Adrenal gland (tissue), 19 donors: ENCODE data around the gene SSR1. TPM values are rescaled to one million over a fixed set of nuclear protein-coding genes. Genes with fewer than 3 reads are reported as not detected.
A peak's percentile ranks its signal among the peaks of the same experiment; 100 is the strongest.
"Not testable (repeated sequence)": the region's sequence is repeated elsewhere in the genome, so short reads cannot be mapped to it uniquely, and the experiment has no call there.

Experiments used
- DNase-seq, 7 donors: peaks; one replicate each; pipeline ENCODE4 v3.0.0-alpha.2; 2019 to 2020
- H3K27ac ChIP-seq, 5 donors: fragments of 200-600 bp; sonication (generic) in 4 of 5; 1 replicate in 3 of 5; 2 replicates in 2 of 5; pipeline versions ENCODE4 v1.5.1 to v1.8.0; 2016 to 2020; ENCODE audit warnings: mild to moderate bottlenecking in 1 of 5
- H3K27me3 ChIP-seq: fragments of 200-600 bp; 2 replicates; pipeline ENCODE4 v1.8.0; 2021
- H3K36me3 ChIP-seq, 2 donors: fragments of 200-600 bp; replicated peaks in 1 of 2; 1 replicate in 1 of 2; 2 replicates in 1 of 2; pipeline versions ENCODE4 v1.5.1 to v1.8.0; 2018 to 2022
- H3K4me1 ChIP-seq, 2 donors: fragments of 200-600 bp; replicated peaks in 1 of 2; 1 replicate in 1 of 2; 2 replicates in 1 of 2; pipeline versions ENCODE4 v1.5.1 to v1.8.0; 2018 to 2021
- H3K4me3 ChIP-seq, 4 donors: fragments of 200-600 bp; sonication (generic) in 3 of 4; one replicate each; pipeline ENCODE4 v1.5.1; 2016 to 2018
- H3K9me3 ChIP-seq, 3 donors: fragments of 200-600 bp; sonication (generic) in 1 of 3; replicated peaks in 1 of 3; 1 replicate in 2 of 3; 2 replicates in 1 of 3; pipeline versions ENCODE4 v1.5.1 to v1.8.0; 2016 to 2021
- POLR2A ChIP-seq, 2 donors: fragments of 450-650 bp; IDR thresholded peaks; one replicate each; pipeline ENCODE4 v1.6.1; 2017; ENCODE audit warnings: antibody characterized with exemption in 2 of 2, mild to moderate bottlenecking in 2 of 2, moderate library complexity in 1 of 2
- WGBS, 4 donors: extraction: QIAGEN DNeasy Blood & Tissue Kit in 2 of 4; methylation state at CpG; one replicate each; pipeline versions ENCODE4 v1.1.5 to v1.1.7; 2013 to 2017; 5-methylcytosine and 5-hydroxymethylcytosine counted together
- intact Hi-C, 2 donors: fragments of 100-400 bp; cut with DNase I; formaldehyde crosslinking; loops; one replicate each; pipeline versions ENCODE4 v1.14.1 to v1.15.0; 2022 to 2023
- long read RNA-seq, 10 donors: library from polyadenylated mRNA in 3 of 10; unstranded in 2 of 10; stranded (forward) in 1 of 10; transcript quantifications; one replicate each; pipeline ENCODE4 v2.0.0 and lab custom pipeline, GENCODE V29; 2021 to 2026
- polyA plus RNA-seq, 3 donors: library from polyadenylated mRNA; stranded (reverse); fragments of 200-250 nt in 2 of 3; fragments of 350-450 nt in 1 of 3; fragmentation: Illumina TruSeq in 1 of 3; extraction: RNeasy Lipid Tissue Mini Kit (QIAGEN cat#74804) in 1 of 3; gene quantifications; one replicate each; pipeline ENCODE4 v1.2.3, GENCODE V29; 2013 to 2014
- total RNA-seq, 9 donors: library from RNA; depleted of rRNA in 4 of 9; stranded (reverse); fragments of >200 nt in 4 of 9; fragments of 120-200 nt in 1 of 9; fragmentation: NEBNext Ultra II Directional in 1 of 9; extraction: Animal tissue kit (Norgen Biotek cat#: 25700) in 1 of 9; gene quantifications; one replicate each; pipeline versions ENCODE4 v1.1.0 to v1.2.4, GENCODE V29; 2013 to 2023
- TF ChIP-seq, protein P1 (sequence below), 6 experiments: fragments of 450-650 bp in 4 of 6; fragments of 200-600 bp in 2 of 6; sonication (generic) in 1 of 6; IDR thresholded peaks; 1 replicate in 5 of 6; 2 replicates in 1 of 6; pipeline versions ENCODE4 v1.5.1 to v1.8.0; 2016 to 2021; ENCODE audit warnings: antibody characterized with exemption in 6 of 6, mild to moderate bottlenecking in 2 of 6, moderate library complexity in 1 of 6
- donor health status: healthy with polysubstance abuse.
- donor health status: Bipolar disorder and iron deficiency.
- donor health status: DM: yes; HTN: yes; CAD: no.
- donor health status: DM: no; HTN: no; CAD: no.
- donor health status: DM: no; HTN: no; CAD: no.
- donor health status: DM: yes; HTN: yes; CAD: no.

SSR1 gene
- total RNA-seq (100 to 1,000 TPM in 5 of 9 donors, 10 to 100 TPM in 4; 42.9 to 281 (median 109) TPM), polyA plus RNA-seq (100 to 1,000 TPM in 1 of 3 donors, 10 to 100 TPM in 1, 1 to 10 TPM in 1; 9.7 to 211 (median 15.1) TPM)
- long read RNA-seq, donor 1, full-length matches to known transcripts = 31 of 38 reads
- long read RNA-seq, donor 1, partial matches to known transcripts = 7 of 38 reads
- long read RNA-seq, donor 1, other reads (novel, unspliced or antisense) = 0 of 38 reads
- long read RNA-seq, donor 2, full-length matches to known transcripts = 16 of 24 reads
- long read RNA-seq, donor 2, partial matches to known transcripts = 8 of 24 reads
- long read RNA-seq, donor 2, other reads (novel, unspliced or antisense) = 0 of 24 reads
- long read RNA-seq, donor 3, full-length matches to known transcripts = 28 of 28 reads
- long read RNA-seq, donor 3, partial matches to known transcripts = 0 of 28 reads
- long read RNA-seq, donor 3, other reads (novel, unspliced or antisense) = 0 of 28 reads
- long read RNA-seq, donor 4, full-length matches to known transcripts = 75 of 98 reads
- long read RNA-seq, donor 4, partial matches to known transcripts = 3 of 98 reads
- long read RNA-seq, donor 4, other reads (novel, unspliced or antisense) = 20 of 98 reads
- long read RNA-seq, donor 5, full-length matches to known transcripts = 85 of 99 reads
- long read RNA-seq, donor 5, partial matches to known transcripts = 5 of 99 reads
- long read RNA-seq, donor 5, other reads (novel, unspliced or antisense) = 9 of 99 reads
- long read RNA-seq, donor 6, full-length matches to known transcripts = 44 of 56 reads
- long read RNA-seq, donor 6, partial matches to known transcripts = 2 of 56 reads
- long read RNA-seq, donor 6, other reads (novel, unspliced or antisense) = 10 of 56 reads
- long read RNA-seq, donor 7, full-length matches to known transcripts = 20 of 20 reads
- long read RNA-seq, donor 7, partial matches to known transcripts = 0 of 20 reads
- long read RNA-seq, donor 7, other reads (novel, unspliced or antisense) = 0 of 20 reads
- long read RNA-seq, donor 8, full-length matches to known transcripts = 38 of 43 reads
- long read RNA-seq, donor 8, partial matches to known transcripts = 5 of 43 reads
- long read RNA-seq, donor 8, other reads (novel, unspliced or antisense) = 0 of 43 reads
- long read RNA-seq, donor 9, full-length matches to known transcripts = 22 of 22 reads
- long read RNA-seq, donor 9, partial matches to known transcripts = 0 of 22 reads
- long read RNA-seq, donor 9, other reads (novel, unspliced or antisense) = 0 of 22 reads
- long read RNA-seq, donor 10, full-length matches to known transcripts = 23 of 23 reads
- long read RNA-seq, donor 10, partial matches to known transcripts = 0 of 23 reads
- long read RNA-seq, donor 10, other reads (novel, unspliced or antisense) = 0 of 23 reads

DNA sequence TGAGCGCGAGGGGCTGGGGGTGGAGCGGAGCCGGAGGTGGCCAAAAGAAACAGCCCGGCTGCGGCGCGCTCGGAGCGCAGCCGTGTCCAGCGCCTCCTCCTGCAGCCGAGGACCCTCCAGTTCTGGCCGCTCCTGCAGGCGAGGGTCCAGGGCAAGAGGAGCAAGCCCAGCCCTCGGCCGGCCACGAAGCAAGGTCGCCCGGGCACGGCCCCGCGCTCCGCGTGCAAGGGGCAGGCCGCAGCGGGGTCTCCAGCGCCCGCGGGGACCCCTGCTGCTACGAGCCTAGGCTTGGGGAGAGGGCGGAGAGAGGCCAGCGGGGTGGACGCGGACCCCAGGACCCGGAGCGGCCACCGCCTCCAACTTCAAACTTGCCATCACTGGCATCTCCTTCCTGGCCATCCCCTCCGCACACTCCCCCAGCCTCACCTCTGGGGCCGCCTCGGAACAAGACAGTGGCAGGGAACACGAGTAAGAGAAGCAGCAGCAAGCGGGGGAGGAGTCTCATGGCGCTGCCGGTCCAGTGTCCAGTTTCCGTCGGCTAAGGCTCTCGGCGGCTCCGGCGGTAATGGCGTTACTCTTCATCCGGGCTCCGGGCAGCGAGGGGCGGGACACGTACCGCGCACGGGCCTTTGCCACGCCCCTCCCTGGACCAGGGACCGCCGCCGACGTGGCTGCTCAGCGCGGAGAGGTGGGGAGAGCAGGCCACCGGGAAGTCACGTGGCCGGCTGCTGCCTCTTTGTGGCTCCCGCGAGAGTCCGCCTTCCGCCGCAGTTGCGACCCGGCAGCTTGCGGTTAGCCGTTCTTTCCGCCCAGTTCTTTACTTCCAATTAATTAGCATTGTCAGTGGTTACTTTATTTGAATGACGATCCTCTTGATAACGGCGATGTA lies at the start of gene SSR1:
SSR1 (minus strand) TSS at position 584 of the 889 bp plus-strand sequence; CDS start at position 505, 79 bp downstream.
- peaks cover 8 to 29% of the 10 kb centered on the region in 2 donors for H3K4me1 ChIP-seq
- no peaks in the 10 kb centered on the region for H3K27me3 ChIP-seq
- peaks cover 0 to 19% of the 10 kb centered on the region in 2 donors for H3K36me3 ChIP-seq
- intact Hi-C loops = no loop called here
- DNase-seq = peak; percentile 97 to 99 (median 98)
- TF ChIP-seq, protein P1, sequence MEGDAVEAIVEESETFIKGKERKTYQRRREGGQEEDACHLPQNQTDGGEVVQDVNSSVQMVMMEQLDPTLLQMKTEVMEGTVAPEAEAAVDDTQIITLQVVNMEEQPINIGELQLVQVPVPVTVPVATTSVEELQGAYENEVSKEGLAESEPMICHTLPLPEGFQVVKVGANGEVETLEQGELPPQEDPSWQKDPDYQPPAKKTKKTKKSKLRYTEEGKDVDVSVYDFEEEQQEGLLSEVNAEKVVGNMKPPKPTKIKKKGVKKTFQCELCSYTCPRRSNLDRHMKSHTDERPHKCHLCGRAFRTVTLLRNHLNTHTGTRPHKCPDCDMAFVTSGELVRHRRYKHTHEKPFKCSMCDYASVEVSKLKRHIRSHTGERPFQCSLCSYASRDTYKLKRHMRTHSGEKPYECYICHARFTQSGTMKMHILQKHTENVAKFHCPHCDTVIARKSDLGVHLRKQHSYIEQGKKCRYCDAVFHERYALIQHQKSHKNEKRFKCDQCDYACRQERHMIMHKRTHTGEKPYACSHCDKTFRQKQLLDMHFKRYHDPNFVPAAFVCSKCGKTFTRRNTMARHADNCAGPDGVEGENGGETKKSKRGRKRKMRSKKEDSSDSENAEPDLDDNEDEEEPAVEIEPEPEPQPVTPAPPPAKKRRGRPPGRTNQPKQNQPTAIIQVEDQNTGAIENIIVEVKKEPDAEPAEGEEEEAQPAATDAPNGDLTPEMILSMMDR (IDR thresholded peaks at IDR 0.05) = no peak
- peak; percentile 63 to 94 for TF ChIP-seq POLR2A (IDR thresholded peaks at IDR 0.05)
- H3K9me3 ChIP-seq = no peaks in the 10 kb centered on the region
- WGBS, 4 donors = 0 to 1% (median 0%) methylated on average over 45 to 83 of the region's 83 CpGs
- peak within 1 kb of the TSS; percentile 43 to 97 (median 70) for H3K4me3 ChIP-seq
- peak within 1 kb of the TSS; percentile 66 to 99 (median 95) for H3K27ac ChIP-seq

DNA sequence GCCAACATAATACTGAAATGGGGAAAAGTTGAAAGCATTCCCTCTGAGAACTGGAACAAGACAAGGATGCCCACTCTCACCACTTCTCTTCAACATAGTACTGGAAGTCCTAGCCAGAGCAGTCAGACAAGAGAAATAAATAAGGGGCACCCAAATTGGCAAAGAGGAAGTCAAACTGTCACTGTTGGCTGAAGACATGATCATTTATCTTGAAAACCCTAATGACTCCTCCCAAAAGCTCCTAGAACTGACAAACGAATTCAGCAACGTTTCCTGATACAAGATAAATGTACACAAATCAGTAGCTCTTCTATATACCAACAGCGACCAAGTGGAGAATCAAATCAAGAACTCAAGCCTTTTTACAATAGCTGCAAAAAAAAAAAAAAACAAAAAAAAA lies 38.9 kb upstream of the SSR1 start:
- DNase-seq, intact Hi-C loops, H3K4me1 ChIP-seq, H3K4me3 ChIP-seq, H3K27ac ChIP-seq, H3K36me3 ChIP-seq, H3K9me3 ChIP-seq, H3K27me3 ChIP-seq: not testable (repeated sequence)
- 60 to 78% (median 70%) methylated on average over 3 of the region's 3 CpGs for WGBS, 4 donors

DNA sequence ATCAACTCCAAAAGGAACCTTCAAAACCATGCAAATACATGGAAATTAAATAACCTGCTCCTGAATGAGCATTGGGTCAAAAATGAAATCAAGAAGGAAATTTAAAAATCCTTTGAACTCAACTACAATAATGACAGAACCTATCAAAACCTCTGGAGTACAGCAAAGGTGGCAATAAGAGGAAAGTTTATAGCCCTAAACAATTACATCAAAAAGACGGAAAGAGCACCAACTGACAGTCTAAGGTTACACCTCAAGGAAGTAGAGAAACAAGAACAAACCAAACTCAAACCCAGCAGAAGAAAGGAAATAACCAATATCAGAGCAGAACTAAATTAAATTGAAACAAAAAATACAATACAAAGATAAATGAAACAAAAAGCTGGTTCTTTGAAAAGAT lies 37.6 kb upstream of the SSR1 start:
- H3K4me1 ChIP-seq, intact Hi-C loops, H3K4me3 ChIP-seq, H3K36me3 ChIP-seq, DNase-seq, H3K27ac ChIP-seq, H3K27me3 ChIP-seq, H3K9me3 ChIP-seq: not testable (repeated sequence)
- 62 to 78% (median 72%) methylated on average over 1 of the region's 1 CpG for WGBS, 4 donors

DNA sequence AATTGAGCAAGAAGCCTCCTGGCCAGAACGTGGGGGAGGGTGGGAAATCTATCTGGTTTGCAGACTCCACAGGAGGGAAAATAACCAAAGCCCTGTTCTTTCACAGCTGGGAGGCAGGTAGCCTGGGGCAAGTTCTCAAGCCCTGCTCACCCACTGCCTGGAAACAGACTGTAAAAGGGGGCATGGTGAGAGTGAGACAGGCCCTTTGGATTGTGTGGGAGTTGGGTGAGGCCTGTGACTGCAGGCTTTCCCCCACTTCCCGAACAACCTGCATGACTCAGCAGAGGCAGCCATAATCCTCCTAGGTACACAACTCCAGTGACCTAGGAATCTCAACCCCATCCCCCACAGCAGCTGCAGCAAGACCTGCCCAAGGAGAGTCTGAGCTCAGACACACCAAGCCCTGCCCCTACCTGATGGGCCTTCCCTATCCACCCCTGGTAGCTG lies 34.6 kb upstream of the SSR1 start:
- H3K4me1 ChIP-seq, DNase-seq, H3K27me3 ChIP-seq, H3K27ac ChIP-seq, intact Hi-C loops, H3K9me3 ChIP-seq, H3K4me3 ChIP-seq, H3K36me3 ChIP-seq: not testable (repeated sequence)
- 53 to 65% (median 61%) methylated on average over 2 of the region's 2 CpGs for WGBS, 4 donors

DNA sequence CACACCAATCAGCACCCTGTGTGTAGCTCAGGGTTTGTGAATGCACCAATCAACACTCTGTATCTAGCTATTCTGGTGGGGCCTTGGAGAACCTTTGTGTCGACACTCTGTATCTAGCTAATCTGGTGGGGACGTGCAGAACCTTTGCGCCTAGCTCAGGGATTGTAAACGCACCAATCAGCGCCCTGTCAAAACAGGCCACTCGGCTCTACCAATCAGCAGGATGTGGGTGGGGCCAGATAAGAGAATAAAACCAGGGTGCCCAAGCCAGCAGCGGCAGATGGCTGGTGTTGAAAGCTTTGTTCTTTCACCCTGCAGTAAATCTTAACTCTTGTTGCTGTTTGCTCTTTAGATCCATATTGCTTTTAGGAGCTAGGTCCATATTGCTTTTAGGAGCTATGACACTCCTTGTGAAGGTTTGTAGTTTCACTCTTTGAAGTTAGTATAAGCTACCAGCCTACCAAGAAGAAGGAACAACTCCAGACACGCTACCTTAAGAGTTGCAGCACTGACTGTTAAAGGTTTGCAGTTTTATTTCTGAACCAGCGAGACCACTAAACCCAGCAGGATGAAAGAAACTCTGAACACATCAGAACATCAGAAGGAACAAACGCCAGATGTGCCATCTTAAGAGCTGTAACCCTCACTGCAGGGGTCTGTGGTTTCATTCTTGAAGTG lies 31.9 kb upstream of the SSR1 start:
- H3K4me1 ChIP-seq, DNase-seq, H3K27ac ChIP-seq, H3K4me3 ChIP-seq, H3K9me3 ChIP-seq, H3K36me3 ChIP-seq, intact Hi-C loops: not testable (repeated sequence)
- WGBS, 4 donors = 79 to 87% (median 83%) methylated on average over 10 of the region's 10 CpGs
- peaks cover 10% of the 10 kb centered on the region for H3K27me3 ChIP-seq
